Upper lobe of right lung (tissue), 1 donor: Measurements from ENCODE around the gene EIF4G3. TPM values are rescaled to one million over a fixed set of nuclear protein-coding genes. Genes with fewer than 3 reads are reported as not detected.

Experiments
- ATAC-seq: fragments of 200-7000 bp; cut with Tn5 transposase; one replicate; pipeline ENCODE4 v1.9.1; 2020; ENCODE audit warnings: mild to moderate bottlenecking, moderate library complexity
- DNase-seq: peaks from one replicate; pipeline ENCODE4 v3.0.0-alpha.2; 2020
- H3K27ac ChIP-seq: fragments of 200-600 bp; one replicate; pipeline ENCODE4 v1.8.0; 2022
- H3K27me3 ChIP-seq: fragments of 200-600 bp; one replicate; pipeline ENCODE4 v1.8.0; 2022; ENCODE audit warnings: mild to moderate bottlenecking
- H3K36me3 ChIP-seq: fragments of 200-600 bp; one replicate; pipeline ENCODE4 v1.8.0; 2022
- H3K4me1 ChIP-seq: fragments of 200-600 bp; one replicate; pipeline ENCODE4 v1.8.0; 2022
- H3K4me3 ChIP-seq: fragments of 200-600 bp; one replicate; pipeline ENCODE4 v1.8.0; 2022; ENCODE audit warnings: mild to moderate bottlenecking
- H3K9me3 ChIP-seq: fragments of 200-600 bp; one replicate; pipeline ENCODE4 v1.8.0; 2022
- intact Hi-C: fragments of 100-400 bp; cut with DNase I; formaldehyde crosslinking; loops from one replicate; pipeline ENCODE4 v1.11.0; 2022
- microRNA-seq: library from miRNA; unstranded; fragments of <30 nt; microRNA quantifications from one replicate; pipeline ENCODE4 v1.2.0, GENCODE V29; 2020; ENCODE audit warnings: borderline microRNAs expressed
- total RNA-seq: library from RNA; stranded (reverse); fragmentation: NEBNext Ultra II Directional; extraction: Animal tissue kit (Norgen Biotek cat#: 25700); gene quantifications from one replicate; pipeline ENCODE4 v1.2.1, GENCODE V29; 2021
- TF ChIP-seq, protein P1 (sequence below): fragments of 200-600 bp; IDR thresholded peaks from one replicate; pipeline ENCODE4 v1.8.0; 2022; ENCODE audit warnings: antibody characterized with exemption
- donor health status: DM: no; HTN: yes; CAD: no; lungs with severe emphysema.

Gene EIF4G3
- total RNA-seq, 1 donor from 2014 or later, result 44.5 TPM

DNA sequence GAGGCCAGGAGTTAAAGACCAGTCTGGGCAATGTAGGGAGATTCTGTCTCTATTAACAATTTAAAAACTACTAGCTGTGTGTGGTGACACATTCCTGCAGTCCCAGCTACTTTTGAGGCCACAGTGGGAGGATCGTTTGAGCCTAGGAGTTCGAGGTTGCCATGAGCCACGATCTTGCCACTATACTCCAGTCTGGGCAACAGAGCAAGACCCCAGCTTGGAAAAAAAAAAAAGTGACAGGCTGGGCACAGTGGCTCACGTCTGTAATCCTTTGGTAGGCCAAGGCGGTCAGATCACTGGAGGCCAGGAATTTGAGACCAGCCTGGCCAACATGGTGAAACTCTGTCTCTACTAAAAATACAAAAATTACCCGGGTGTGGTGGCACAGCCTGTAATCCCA, 416.4 kb downstream of the EIF4G3 start:
- TF ChIP-seq, protein P1, sequence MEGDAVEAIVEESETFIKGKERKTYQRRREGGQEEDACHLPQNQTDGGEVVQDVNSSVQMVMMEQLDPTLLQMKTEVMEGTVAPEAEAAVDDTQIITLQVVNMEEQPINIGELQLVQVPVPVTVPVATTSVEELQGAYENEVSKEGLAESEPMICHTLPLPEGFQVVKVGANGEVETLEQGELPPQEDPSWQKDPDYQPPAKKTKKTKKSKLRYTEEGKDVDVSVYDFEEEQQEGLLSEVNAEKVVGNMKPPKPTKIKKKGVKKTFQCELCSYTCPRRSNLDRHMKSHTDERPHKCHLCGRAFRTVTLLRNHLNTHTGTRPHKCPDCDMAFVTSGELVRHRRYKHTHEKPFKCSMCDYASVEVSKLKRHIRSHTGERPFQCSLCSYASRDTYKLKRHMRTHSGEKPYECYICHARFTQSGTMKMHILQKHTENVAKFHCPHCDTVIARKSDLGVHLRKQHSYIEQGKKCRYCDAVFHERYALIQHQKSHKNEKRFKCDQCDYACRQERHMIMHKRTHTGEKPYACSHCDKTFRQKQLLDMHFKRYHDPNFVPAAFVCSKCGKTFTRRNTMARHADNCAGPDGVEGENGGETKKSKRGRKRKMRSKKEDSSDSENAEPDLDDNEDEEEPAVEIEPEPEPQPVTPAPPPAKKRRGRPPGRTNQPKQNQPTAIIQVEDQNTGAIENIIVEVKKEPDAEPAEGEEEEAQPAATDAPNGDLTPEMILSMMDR, result no peak
- DNase-seq, result no peak
- peaks cover 99% of the 10 kb centered on the region for H3K36me3 ChIP-seq

More for the DNA sequence above, 416.4 kb downstream of the EIF4G3 start:
- no peak for ATAC-seq
- H3K4me1 ChIP-seq, result no peaks in the 10 kb centered on the region
- H3K9me3 ChIP-seq, result no peaks in the 10 kb centered on the region
- no peak overlapping the region for H3K4me3 ChIP-seq
- no peaks in the 10 kb centered on the region for H3K27me3 ChIP-seq
- intact Hi-C loops, result no loop called here
- no peak overlapping the region for H3K27ac ChIP-seq

Small RNA genes within 50 kb of the gene (microRNA-seq; reads per million reads assigned to microRNA genes)
- gene MIR1256, result not detected

Other genes starting within 250 kb of the EIF4G3 start
- 108 TPM for gene ECE1, start 113.6 kb upstream of the EIF4G3 start, total RNA-seq